ENCODE measurements around the gene SEC11A. TPM values are rescaled to one million over a fixed set of nuclear protein-coding genes. Genes with fewer than 3 reads are reported as not detected.
A peak's percentile ranks its signal among the peaks of the same experiment; 100 is the strongest.
"Not testable (repeated sequence)": the region's sequence is repeated elsewhere in the genome, so short reads cannot be mapped to it uniquely, and the experiment has no call there.

Gene SEC11A
- total RNA-seq, 1 donor from 2014 or later, result 185 TPM

DNA sequence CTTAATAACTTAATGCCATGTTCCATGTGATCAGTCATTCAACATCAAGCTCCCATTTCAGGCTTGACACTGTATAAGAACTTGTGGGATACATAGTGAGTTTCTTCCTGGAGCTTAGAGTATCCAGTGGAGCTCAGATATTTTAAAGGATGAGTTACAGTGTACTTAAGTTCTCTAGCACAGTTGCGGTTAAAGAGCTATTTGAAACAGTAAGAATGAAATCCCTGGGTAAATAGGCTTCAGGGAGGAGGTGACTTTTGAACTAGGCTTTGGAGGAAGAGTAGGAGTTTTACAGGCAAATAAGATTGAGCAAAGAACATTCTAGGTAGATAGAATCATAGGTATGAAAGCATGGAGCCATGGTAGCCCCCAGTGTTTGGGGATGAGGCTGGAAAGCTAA lies 36.3 kb upstream of the SEC11A start:
- Mint-ChIP-seq H3K4me3 (peak overlapping the region; percentile 6), H3K9me3 (no peaks in the 10 kb centered on the region), H3K36me3 (peaks cover 25% of the 10 kb centered on the region), H3K27ac (no peak overlapping the region), H3K4me1 (ENCODE audit: unreplicated experiment) (peaks cover 50% of the 10 kb centered on the region), H3K27me3 (no peaks in the 10 kb centered on the region)
- no peak for DNase-seq (ENCODE audit: extremely low spot score, unreplicated experiment)
- TF ChIP-seq, protein P1, sequence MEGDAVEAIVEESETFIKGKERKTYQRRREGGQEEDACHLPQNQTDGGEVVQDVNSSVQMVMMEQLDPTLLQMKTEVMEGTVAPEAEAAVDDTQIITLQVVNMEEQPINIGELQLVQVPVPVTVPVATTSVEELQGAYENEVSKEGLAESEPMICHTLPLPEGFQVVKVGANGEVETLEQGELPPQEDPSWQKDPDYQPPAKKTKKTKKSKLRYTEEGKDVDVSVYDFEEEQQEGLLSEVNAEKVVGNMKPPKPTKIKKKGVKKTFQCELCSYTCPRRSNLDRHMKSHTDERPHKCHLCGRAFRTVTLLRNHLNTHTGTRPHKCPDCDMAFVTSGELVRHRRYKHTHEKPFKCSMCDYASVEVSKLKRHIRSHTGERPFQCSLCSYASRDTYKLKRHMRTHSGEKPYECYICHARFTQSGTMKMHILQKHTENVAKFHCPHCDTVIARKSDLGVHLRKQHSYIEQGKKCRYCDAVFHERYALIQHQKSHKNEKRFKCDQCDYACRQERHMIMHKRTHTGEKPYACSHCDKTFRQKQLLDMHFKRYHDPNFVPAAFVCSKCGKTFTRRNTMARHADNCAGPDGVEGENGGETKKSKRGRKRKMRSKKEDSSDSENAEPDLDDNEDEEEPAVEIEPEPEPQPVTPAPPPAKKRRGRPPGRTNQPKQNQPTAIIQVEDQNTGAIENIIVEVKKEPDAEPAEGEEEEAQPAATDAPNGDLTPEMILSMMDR (conservative IDR thresholded peaks at IDR 0.05), result no peak

DNA sequence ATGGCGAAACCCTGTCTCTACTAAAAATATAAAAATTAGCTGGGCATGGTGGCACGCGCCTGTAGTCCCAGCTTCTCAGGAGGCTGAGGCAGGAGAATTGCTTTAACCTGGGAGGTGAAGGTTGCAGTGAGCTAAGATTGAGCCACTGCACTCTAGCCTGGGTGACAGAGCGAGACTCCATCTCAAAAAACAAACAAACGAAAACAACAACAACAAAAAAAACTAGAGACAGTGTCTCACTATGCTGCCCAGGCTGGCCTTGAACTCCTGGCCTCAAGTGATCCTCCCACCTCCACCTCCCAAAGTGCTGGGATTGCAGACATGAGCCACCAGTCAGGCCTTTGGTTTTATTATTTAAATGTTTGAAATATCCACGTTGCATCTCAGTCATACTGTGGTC lies 35.8 kb upstream of the SEC11A start:
- H3K27ac Mint-ChIP-seq; H3K4me3 Mint-ChIP-seq; H3K9me3 Mint-ChIP-seq; H3K27me3 Mint-ChIP-seq; DNase-seq (ENCODE audit: extremely low spot score, unreplicated experiment): not testable (repeated sequence)
- Mint-ChIP-seq H3K4me1 (ENCODE audit: unreplicated experiment) (peaks cover 51% of the 10 kb centered on the region), H3K36me3 (peaks cover 25% of the 10 kb centered on the region)

- Mint-ChIP-seq H3K27ac (peak overlapping the region; percentile 96), H3K27me3 (no peaks in the 10 kb centered on the region), H3K36me3 (peaks cover 25% of the 10 kb centered on the region), H3K4me1 (ENCODE audit: unreplicated experiment) (peaks cover 46% of the 10 kb centered on the region), H3K4me3 (peak overlapping the region; percentile 97), H3K9me3 (no peaks in the 10 kb centered on the region)
- DNase-seq (ENCODE audit: extremely low spot score, unreplicated experiment), result no peak
- TF ChIP-seq, protein P1 (conservative IDR thresholded peaks at IDR 0.05), result no peak
These were observed 34.7 kb upstream of the SEC11A start for GRCh38 chr15:84750583-84751092.

DNA sequence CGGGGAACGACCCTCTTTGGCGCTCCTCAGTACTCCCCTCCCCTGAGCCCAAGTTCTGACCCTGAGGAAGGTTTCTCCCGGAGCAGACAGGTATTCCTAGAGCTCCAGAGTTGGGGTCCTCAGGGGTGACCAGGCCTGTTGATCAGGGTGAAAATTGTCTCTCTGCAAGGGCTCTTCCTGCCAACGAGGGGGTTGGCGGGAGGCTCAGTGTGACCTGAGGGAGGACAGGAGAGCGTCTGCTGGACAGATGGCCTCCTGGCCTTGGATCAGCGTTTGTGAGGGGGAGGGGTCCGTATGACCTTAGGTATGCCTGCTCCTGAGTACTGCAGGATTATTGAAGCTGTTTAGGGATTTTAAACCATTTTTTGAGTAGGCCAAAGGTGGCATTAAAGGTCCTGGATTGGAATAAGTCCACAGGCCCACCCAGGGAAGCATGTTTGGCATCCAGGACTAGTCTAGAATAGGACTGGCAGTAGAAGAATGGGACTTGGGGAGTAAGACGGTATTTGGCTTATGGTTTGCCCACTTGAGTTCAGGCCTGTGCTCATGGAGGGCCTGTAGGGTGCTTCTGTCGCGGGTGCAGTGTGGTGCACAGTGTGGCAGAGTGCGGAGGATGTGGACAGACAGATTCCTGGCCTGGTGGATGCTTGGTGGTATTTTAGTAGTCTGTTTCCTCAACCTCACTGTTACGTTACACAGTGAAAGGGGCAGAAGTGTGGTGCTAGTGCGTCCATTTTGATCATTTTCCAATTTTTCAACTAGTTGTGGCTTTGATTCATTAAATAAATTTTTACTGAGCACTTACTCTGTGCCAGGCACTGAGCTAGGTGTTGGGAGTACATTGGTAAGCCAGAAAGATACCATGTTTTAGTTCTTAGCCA lies 33.4 kb upstream of the SEC11A start:
- DNase-seq (ENCODE audit: extremely low spot score, unreplicated experiment), result no peak
- TF ChIP-seq, protein P1 (conservative IDR thresholded peaks at IDR 0.05), result peak; percentile 49
- H3K4me1 Mint-ChIP-seq (ENCODE audit: unreplicated experiment), result peaks cover 46% of the 10 kb centered on the region
- no peaks in the 10 kb centered on the region for H3K9me3 Mint-ChIP-seq
- H3K27me3 Mint-ChIP-seq, result no peaks in the 10 kb centered on the region
- peak overlapping the region; percentile 96 for H3K27ac Mint-ChIP-seq
- H3K4me3 Mint-ChIP-seq, result peak overlapping the region; percentile 97
- H3K36me3 Mint-ChIP-seq, result peaks cover 25% of the 10 kb centered on the region

DNA sequence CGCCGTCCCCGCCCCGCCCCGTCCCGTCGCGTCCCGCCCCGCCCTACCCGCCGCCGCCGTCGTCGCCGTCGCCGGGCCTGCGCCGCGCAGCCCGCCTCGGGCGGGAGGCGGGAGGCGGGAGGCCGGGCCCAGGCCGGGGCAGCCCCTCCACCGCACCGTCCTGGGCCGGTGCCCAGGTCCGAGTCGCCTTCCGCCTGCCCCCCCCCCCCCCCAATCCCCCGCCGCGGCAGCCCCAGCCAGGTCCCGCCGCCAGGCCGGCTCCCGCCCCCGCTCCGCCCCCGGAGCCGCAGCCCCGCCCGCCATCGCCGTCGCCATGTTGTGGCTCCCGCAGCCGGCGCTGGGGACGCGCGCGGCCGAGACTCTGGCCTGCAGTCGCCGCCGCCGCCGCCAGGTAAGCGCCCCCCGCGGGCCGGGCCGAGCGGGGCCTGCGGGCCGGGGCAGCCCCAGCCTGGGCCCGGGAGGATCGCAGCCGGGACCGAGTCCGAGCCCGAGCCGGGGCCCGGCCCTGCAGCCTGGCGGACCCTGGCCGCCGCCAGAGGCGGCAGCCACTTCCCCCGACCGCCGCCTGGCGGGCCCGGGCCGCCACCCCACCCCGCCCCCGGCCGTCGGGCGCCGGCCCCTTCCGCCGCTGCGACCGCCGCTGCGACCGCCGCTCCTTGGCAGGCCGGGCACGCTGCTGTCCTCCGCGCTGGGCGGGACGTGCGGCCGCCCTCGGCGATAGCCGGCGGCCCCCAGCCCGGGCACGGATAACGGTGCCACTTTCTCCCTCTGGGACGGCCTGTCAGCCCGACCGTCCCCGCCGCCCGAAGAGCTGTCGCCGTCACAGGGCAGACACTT lies 32.6 kb upstream of the SEC11A start, which contains the start of gene ZNF592:
TSS of gene ZNF592 (plus strand) at position 319 of the 837 bp plus-strand sequence. CDS start 34,084 bp downstream, outside the sequence.
- H3K27ac Mint-ChIP-seq, result peak within 1 kb of the TSS; percentile 97
- no peaks in the 10 kb centered on the region for H3K9me3 Mint-ChIP-seq
- peaks cover 41% of the 10 kb centered on the region for H3K4me1 Mint-ChIP-seq (ENCODE audit: unreplicated experiment)
- H3K4me3 Mint-ChIP-seq, result peak within 1 kb of the TSS; percentile 97
- H3K27me3 Mint-ChIP-seq, result no peaks in the 10 kb centered on the region
- peak; percentile 84 for DNase-seq (ENCODE audit: extremely low spot score, unreplicated experiment)
- TF ChIP-seq, protein P1 (conservative IDR thresholded peaks at IDR 0.05), result no peak
- H3K36me3 Mint-ChIP-seq, result peaks cover 21% of the 10 kb centered on the region

Data from type B pancreatic cell (in vitro differentiated cells).